Thyroid gland (tissue), 4 donors: Measurements from ENCODE around the gene XRN2. TPM values are rescaled to one million over a fixed set of nuclear protein-coding genes. Genes with fewer than 3 reads are reported as not detected.

Experiments
- DNase-seq, 2 donors: peaks; one replicate each; pipeline ENCODE4 v3.0.0-alpha.2; 2019
- H3K27ac ChIP-seq, 3 donors: fragments of 200-600 bp; sonication (generic); 1 replicate in 2 of 3; 2 replicates in 1 of 3; pipeline ENCODE4 v1.5.1; 2016 to 2019; ENCODE audit warnings: mild to moderate bottlenecking in 1 of 3, moderate library complexity in 1 of 3
- H3K27me3 ChIP-seq: fragments of 200-600 bp; sonication (generic); one replicate; pipeline ENCODE4 v1.5.1; 2019
- H3K36me3 ChIP-seq, 2 donors: fragments of 200-600 bp; sonication (generic); one replicate each; pipeline ENCODE4 v1.5.1; 2016 to 2019
- H3K4me1 ChIP-seq, 2 donors: fragments of 200-600 bp; sonication (generic); one replicate each; pipeline ENCODE4 v1.5.1; 2017 to 2019
- H3K4me3 ChIP-seq, 3 donors: fragments of 200-600 bp; sonication (generic); replicated peaks in 1 of 3; 1 replicate in 2 of 3; 2 replicates in 1 of 3; pipeline ENCODE4 v1.5.1; 2016; ENCODE audit warnings: mild to moderate bottlenecking in 1 of 3
- H3K9me3 ChIP-seq: fragments of 200-600 bp; sonication (generic); one replicate; pipeline ENCODE4 v1.5.1; 2017
- POLR2A ChIP-seq, 2 donors: fragments of 450-650 bp; IDR thresholded peaks; one replicate each; pipeline ENCODE4 v1.6.1; 2017; ENCODE audit warnings: antibody characterized with exemption in 2 of 2, mild to moderate bottlenecking in 2 of 2, moderate library complexity in 1 of 2
- WGBS, 2 donors: methylation state at CpG; one replicate each; pipeline ENCODE4 v1.1.5; 2017; 5-methylcytosine and 5-hydroxymethylcytosine counted together
- intact Hi-C: fragments of 100-400 bp; cut with DNase I; formaldehyde crosslinking; loops from one replicate; pipeline ENCODE4 v1.15.1; 2023
- small RNA-seq: library from RNA; depleted of rRNA; stranded (forward); fragments of <200 nt; gene quantifications from one replicate; pipeline ENCODE3, GENCODE V24; 2016
- total RNA-seq, 4 donors: library from RNA; depleted of rRNA; stranded (reverse); fragments of >200 nt; gene quantifications; one replicate each; pipeline ENCODE4 v1.2.3, GENCODE V29; 2016
- TF ChIP-seq, protein P1 (sequence below), 6 experiments: fragments of 200-600 bp in 3 of 6; fragments of 450-650 bp in 3 of 6; sonication (generic) in 3 of 6; IDR thresholded peaks; one replicate each; pipeline ENCODE4 v1.5.1; 2016 to 2019; ENCODE audit warnings: antibody characterized with exemption in 6 of 6, mild to moderate bottlenecking in 2 of 6, inconsistent platforms in 1 of 6, moderate library complexity in 1 of 6

The XRN2 gene
- total RNA-seq, 4 donors from 2014 or later: 76.7 to 87.5 (median 80.1) TPM

GRCh38 chr20:21436205-21436604 lies 133.1 kb downstream of the XRN2 start:
- DNase-seq: no peak
- intact Hi-C loops: no loop called here
- Histone ChIP-seq H3K27me3 (no peaks in the 10 kb centered on the region), H3K4me3 (no peak overlapping the region), H3K27ac (no peak overlapping the region), H3K36me3 (no peaks in the 10 kb centered on the region), H3K4me1 (no peaks in the 10 kb centered on the region), H3K9me3 (no peaks in the 10 kb centered on the region)
- TF ChIP-seq, protein P1, sequence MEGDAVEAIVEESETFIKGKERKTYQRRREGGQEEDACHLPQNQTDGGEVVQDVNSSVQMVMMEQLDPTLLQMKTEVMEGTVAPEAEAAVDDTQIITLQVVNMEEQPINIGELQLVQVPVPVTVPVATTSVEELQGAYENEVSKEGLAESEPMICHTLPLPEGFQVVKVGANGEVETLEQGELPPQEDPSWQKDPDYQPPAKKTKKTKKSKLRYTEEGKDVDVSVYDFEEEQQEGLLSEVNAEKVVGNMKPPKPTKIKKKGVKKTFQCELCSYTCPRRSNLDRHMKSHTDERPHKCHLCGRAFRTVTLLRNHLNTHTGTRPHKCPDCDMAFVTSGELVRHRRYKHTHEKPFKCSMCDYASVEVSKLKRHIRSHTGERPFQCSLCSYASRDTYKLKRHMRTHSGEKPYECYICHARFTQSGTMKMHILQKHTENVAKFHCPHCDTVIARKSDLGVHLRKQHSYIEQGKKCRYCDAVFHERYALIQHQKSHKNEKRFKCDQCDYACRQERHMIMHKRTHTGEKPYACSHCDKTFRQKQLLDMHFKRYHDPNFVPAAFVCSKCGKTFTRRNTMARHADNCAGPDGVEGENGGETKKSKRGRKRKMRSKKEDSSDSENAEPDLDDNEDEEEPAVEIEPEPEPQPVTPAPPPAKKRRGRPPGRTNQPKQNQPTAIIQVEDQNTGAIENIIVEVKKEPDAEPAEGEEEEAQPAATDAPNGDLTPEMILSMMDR (IDR thresholded peaks at IDR 0.05): no peak
- no peak for TF ChIP-seq POLR2A (IDR thresholded peaks at IDR 0.05)
- WGBS, 2 donors: 71 to 76% methylated on average over 4 of the region's 4 CpGs

DNA sequence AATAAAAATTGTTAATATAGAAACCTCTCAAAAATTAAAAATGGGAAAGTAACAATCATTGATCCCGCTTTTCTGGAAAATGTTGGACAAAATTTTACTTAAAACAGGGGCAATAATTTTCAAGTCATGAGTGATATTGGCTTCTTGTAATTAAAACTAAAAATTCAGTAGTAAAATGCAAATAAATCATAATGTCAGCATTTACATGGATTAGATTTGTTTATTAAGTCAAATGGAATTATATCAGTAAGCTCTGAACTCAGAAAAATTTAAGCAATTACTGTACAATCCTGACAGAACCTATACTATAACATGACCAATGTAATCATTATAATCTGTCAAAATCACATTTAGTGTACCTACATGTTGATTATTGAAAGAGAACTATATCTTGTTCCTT lies 134.1 kb downstream of the XRN2 start:
- no peaks in the 10 kb centered on the region for H3K36me3 ChIP-seq
- no peak for TF ChIP-seq POLR2A (IDR thresholded peaks at IDR 0.05)
- TF ChIP-seq, protein P1 (IDR thresholded peaks at IDR 0.05): no peak
- H3K27me3 ChIP-seq: no peaks in the 10 kb centered on the region
- no peak overlapping the region for H3K4me3 ChIP-seq
- H3K4me1 ChIP-seq: no peaks in the 10 kb centered on the region
- no peak overlapping the region for H3K27ac ChIP-seq
- 84 to 87% methylated on average over 1 of the region's 1 CpG for WGBS, 2 donors
- no peak for DNase-seq
- intact Hi-C loops: no loop called here
- no peaks in the 10 kb centered on the region for H3K9me3 ChIP-seq

DNA sequence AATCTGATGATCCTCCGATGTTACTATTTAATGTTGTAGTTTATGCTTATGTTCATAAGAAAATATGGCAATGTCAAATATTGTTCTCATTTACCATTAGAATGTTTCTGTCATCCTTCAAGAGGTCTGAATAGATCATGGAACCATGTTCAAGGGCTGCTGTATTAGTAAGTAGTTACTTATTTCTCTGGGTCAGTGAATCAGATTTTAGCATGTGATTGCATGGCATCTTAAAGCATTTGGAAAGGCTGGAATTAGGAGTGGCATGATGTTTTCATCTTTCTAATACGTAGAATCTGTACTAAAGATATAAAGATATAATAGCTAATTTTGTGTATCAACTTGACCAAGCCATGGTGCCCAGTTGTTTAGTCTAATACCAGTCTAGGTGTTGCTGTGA lies 134.7 kb downstream of the XRN2 start:
- Histone ChIP-seq H3K36me3 (no peaks in the 10 kb centered on the region), H3K27ac (no peak overlapping the region), H3K4me1 (no peaks in the 10 kb centered on the region), H3K9me3 (no peaks in the 10 kb centered on the region), H3K27me3 (no peaks in the 10 kb centered on the region), H3K4me3 (no peak overlapping the region)
- 91 to 95% methylated on average over 2 of the region's 2 CpGs for WGBS, 2 donors
- intact Hi-C loops: no loop called here
- no peak for DNase-seq
- no peak for TF ChIP-seq POLR2A (IDR thresholded peaks at IDR 0.05)
- TF ChIP-seq, protein P1 (IDR thresholded peaks at IDR 0.05): no peak

Small RNAs within 50 kb of the gene (small RNA-seq; reads per million reads assigned to genes)
- not detected for gene RN7SKP140

Other genes starting within 250 kb of the XRN2 start
- under 1 TPM in 1 of 4 donors, not detected in 3; 0.33 TPM for gene LINC00237, start 197.0 kb upstream of the XRN2 start, total RNA-seq
- gene KIZ, start 177.2 kb upstream of the XRN2 start, total RNA-seq: 10 to 100 TPM; 46.7 to 73.0 (median 48.6) TPM
- gene NKX2-4, start 94.2 kb downstream of the XRN2 start, total RNA-seq: under 1 TPM in 1 of 4 donors, not detected in 3; 0.11 TPM
- gene NKX2-2, start 210.7 kb downstream of the XRN2 start, total RNA-seq: under 1 TPM in 1 of 4 donors, not detected in 3; 0.42 TPM